HEK293 (cell line): ENCODE data around the gene TESK2.

Experiments used
- GLI2 ChIP-seq: fragments of 450-650 bp; formaldehyde crosslinking; IDR thresholded peaks from 2 replicates; pipeline ENCODE4; 2017; ENCODE audit warnings: missing biosample characterization, missing genetic modification characterization, low read depth, borderline replicate concordance
- GLI4 ChIP-seq: fragments of 450-650 bp; formaldehyde crosslinking; IDR thresholded peaks from 2 replicates; pipeline ENCODE4 v1.5.1; 2016; ENCODE audit warnings: missing biosample characterization, missing genetic modification characterization
- HOXC10 ChIP-seq: sonication (generic); formaldehyde crosslinking; IDR thresholded peaks from 2 replicates; pipeline ENCODE4 v1.8.1; 2023; ENCODE audit warnings: mild to moderate bottlenecking, missing genetic modification reagents
- KLF10 ChIP-seq: fragments of 450-650 bp; IDR thresholded peaks from 2 replicates; pipeline ENCODE4 v1.5.1; 2018; ENCODE audit warnings: missing biosample characterization, mild to moderate bottlenecking, missing genetic modification characterization
- KLF16 ChIP-seq: fragments of 450-650 bp; formaldehyde crosslinking; IDR thresholded peaks from 2 replicates; pipeline ENCODE4 v1.5.1; 2017; ENCODE audit warnings: missing biosample characterization, missing genetic modification characterization
- OSR2 ChIP-seq: fragments of 450-650 bp; formaldehyde crosslinking; IDR thresholded peaks from 2 replicates; pipeline ENCODE4 v1.5.1; 2016; ENCODE audit warnings: missing biosample characterization, missing genetic modification characterization
- PRDM1 ChIP-seq: fragments of 450-650 bp; formaldehyde crosslinking; IDR thresholded peaks from 2 replicates; pipeline ENCODE4; 2016; ENCODE audit warnings: missing biosample characterization, missing genetic modification characterization
- RBAK ChIP-seq: fragments of 450-650 bp; formaldehyde crosslinking; IDR thresholded peaks from 2 replicates; pipeline ENCODE4 v1.5.1; 2016; ENCODE audit warnings: missing biosample characterization, missing genetic modification characterization
- TCF7L2 ChIP-seq: IDR thresholded peaks from 2 replicates; pipeline ENCODE4 v1.6.1; 2011; ENCODE audit warnings: low read depth, mild to moderate bottlenecking, inconsistent platforms, low read length, moderate library complexity, borderline replicate concordance
- ZBTB20 ChIP-seq: fragments of 450-650 bp; formaldehyde crosslinking; IDR thresholded peaks from 2 replicates; pipeline ENCODE4 v1.5.1; 2016; ENCODE audit warnings: missing biosample characterization, missing genetic modification characterization
- ZFP41 ChIP-seq: fragments of 450-650 bp; formaldehyde crosslinking; IDR thresholded peaks from 2 replicates; pipeline ENCODE4 v1.5.1; 2016; ENCODE audit warnings: missing biosample characterization, missing genetic modification characterization, borderline replicate concordance
- ZNF112 ChIP-seq: fragments of 450-650 bp; formaldehyde crosslinking; IDR thresholded peaks from 2 replicates; pipeline ENCODE4 v1.5.0; 2017; ENCODE audit warnings: missing biosample characterization, missing genetic modification characterization
- ZNF132 ChIP-seq: fragments of 450-650 bp; formaldehyde crosslinking; IDR thresholded peaks from 2 replicates; pipeline ENCODE4 v1.5.1; 2017; ENCODE audit warnings: missing biosample characterization, missing genetic modification characterization, borderline replicate concordance
- ZNF140 ChIP-seq: fragments of 450-650 bp; formaldehyde crosslinking; IDR thresholded peaks from 2 replicates; pipeline ENCODE4 v1.5.1; 2016; ENCODE audit warnings: missing biosample characterization, missing genetic modification characterization
- ZNF174 ChIP-seq: fragments of 450-650 bp; formaldehyde crosslinking; IDR thresholded peaks from 2 replicates; pipeline ENCODE4 v1.5.0; 2017; ENCODE audit warnings: missing biosample characterization, mild to moderate bottlenecking, missing genetic modification characterization
- ZNF214 ChIP-seq: fragments of 450-650 bp; formaldehyde crosslinking; IDR thresholded peaks from 2 replicates; pipeline ENCODE4 v1.5.1; 2017; ENCODE audit warnings: missing biosample characterization, mild to moderate bottlenecking, missing genetic modification characterization, borderline replicate concordance
- ZNF223 ChIP-seq: fragments of 450-650 bp; formaldehyde crosslinking; IDR thresholded peaks from 2 replicates; pipeline ENCODE4 v1.5.1; 2016; ENCODE audit warnings: missing biosample characterization, missing genetic modification characterization
- ZNF248 ChIP-seq: fragments of 450-650 bp; formaldehyde crosslinking; IDR thresholded peaks from 2 replicates; pipeline ENCODE4 v1.5.1; 2017; ENCODE audit warnings: missing biosample characterization, missing genetic modification characterization
- ZNF571 ChIP-seq: fragments of 450-650 bp; formaldehyde crosslinking; IDR thresholded peaks from 2 replicates; pipeline ENCODE4 v1.5.0; 2017; ENCODE audit warnings: missing biosample characterization, missing genetic modification characterization
- ZNF624 ChIP-seq: fragments of 450-650 bp; formaldehyde crosslinking; IDR thresholded peaks from 2 replicates; pipeline ENCODE4 v1.5.1; 2017; ENCODE audit warnings: missing biosample characterization, missing genetic modification characterization
- ZNF677 ChIP-seq: fragments of 450-650 bp; IDR thresholded peaks from 2 replicates; pipeline ENCODE4 v1.5.0; 2018; ENCODE audit warnings: missing biosample characterization, mild to moderate bottlenecking, missing genetic modification characterization, moderate library complexity
- ZNF785 ChIP-seq: fragments of 450-650 bp; formaldehyde crosslinking; IDR thresholded peaks from 2 replicates; pipeline ENCODE4 v1.5.1; 2016; ENCODE audit warnings: missing biosample characterization, missing genetic modification characterization
- ZNF792 ChIP-seq: fragments of 450-650 bp; formaldehyde crosslinking; IDR thresholded peaks from 2 replicates; pipeline ENCODE4 v1.5.1; 2016; ENCODE audit warnings: missing biosample characterization, missing genetic modification characterization
- ZXDB ChIP-seq: fragments of 450-650 bp; formaldehyde crosslinking; IDR thresholded peaks from 2 replicates; pipeline ENCODE4 v1.5.1; 2016; ENCODE audit warnings: missing biosample characterization, missing genetic modification characterization
- TF ChIP-seq, protein P1 (sequence below): fragments of 450-650 bp; formaldehyde crosslinking; IDR thresholded peaks from 2 replicates; pipeline ENCODE4 v1.5.1; 2016; ENCODE audit warnings: missing biosample characterization, missing genetic modification characterization
- TF ChIP-seq, protein P2 (sequence below): sonication (generic); formaldehyde crosslinking; IDR thresholded peaks from 2 replicates; pipeline ENCODE4 v1.8.1; 2022; ENCODE audit warnings: mild to moderate bottlenecking, moderate library complexity, missing genetic modification reagents
- TF ChIP-seq, protein P3 (sequence below): fragments of 450-650 bp; formaldehyde crosslinking; IDR thresholded peaks from 2 replicates; pipeline ENCODE4 v1.5.1; 2017; ENCODE audit warnings: missing biosample characterization, missing genetic modification characterization
- TF ChIP-seq, protein P4 (sequence below): fragments of 450-650 bp; formaldehyde crosslinking; IDR thresholded peaks from 2 replicates; pipeline ENCODE4 v1.5.1; 2016; ENCODE audit warnings: missing biosample characterization, missing genetic modification characterization
- TF ChIP-seq, protein P5 (sequence below): fragments of 450-650 bp; formaldehyde crosslinking; IDR thresholded peaks from 2 replicates; pipeline ENCODE4 v1.5.1; 2016; ENCODE audit warnings: missing biosample characterization, missing genetic modification characterization
- TF ChIP-seq, protein P6 (sequence below): fragments of 450-650 bp; formaldehyde crosslinking; IDR thresholded peaks from 2 replicates; pipeline ENCODE4 v1.5.1; 2016; ENCODE audit warnings: missing biosample characterization, missing genetic modification characterization
- TF ChIP-seq, protein P7 (sequence below): fragments of 450-650 bp; formaldehyde crosslinking; IDR thresholded peaks from 2 replicates; pipeline ENCODE4 v1.5.1; 2016; ENCODE audit warnings: missing biosample characterization, missing genetic modification characterization, low read depth

Gene TESK2

DNA sequence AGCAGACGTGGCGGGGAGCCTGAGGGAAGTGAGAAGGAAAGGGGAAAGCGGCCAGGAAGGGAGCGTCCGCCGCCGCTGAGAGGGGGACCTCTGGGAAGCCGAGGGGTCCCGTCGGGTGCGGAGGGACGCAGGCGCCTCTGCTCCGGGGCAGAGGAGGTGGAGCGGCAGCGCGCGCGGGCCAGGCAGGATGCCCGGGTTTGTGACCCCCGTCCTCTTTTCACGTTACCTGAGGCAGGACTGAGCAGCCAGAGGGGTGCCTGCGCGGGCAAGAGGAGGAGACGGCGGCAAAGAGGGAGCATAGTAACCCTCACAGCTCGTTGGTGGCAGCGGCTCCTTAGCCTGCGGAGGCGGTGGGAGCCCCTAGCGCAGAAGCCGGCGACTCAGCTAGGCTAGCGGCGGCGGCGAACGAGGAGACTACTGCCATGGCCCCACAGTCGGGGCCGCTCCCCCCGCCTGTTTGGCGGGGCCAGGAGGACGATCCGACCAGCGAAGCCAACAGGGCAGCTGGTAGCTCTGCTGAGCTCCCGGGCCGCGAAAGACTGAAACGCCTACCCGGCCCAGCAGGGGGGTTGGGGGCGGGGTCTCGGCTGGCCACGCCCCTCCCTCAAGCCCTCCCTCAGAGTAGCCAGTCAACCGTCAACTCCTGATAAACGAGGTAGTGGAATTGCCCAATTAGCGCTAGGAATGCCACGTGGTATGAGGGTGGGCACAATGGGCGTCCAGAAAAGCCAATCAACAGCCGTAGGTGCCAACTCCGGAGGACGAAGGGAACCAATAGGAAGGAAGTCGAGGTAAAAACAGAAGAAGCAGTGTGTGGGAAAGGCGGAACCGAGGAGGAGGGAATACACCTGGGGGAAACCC, at the start of gene TESK2 (continued):
- TF ChIP-seq, protein P1, sequence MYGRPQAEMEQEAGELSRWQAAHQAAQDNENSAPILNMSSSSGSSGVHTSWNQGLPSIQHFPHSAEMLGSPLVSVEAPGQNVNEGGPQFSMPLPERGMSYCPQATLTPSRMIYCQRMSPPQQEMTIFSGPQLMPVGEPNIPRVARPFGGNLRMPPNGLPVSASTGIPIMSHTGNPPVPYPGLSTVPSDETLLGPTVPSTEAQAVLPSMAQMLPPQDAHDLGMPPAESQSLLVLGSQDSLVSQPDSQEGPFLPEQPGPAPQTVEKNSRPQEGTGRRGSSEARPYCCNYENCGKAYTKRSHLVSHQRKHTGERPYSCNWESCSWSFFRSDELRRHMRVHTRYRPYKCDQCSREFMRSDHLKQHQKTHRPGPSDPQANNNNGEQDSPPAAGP (tag by site-specific recombination), result peak; percentile 58
- TF ChIP-seq, protein P2, sequence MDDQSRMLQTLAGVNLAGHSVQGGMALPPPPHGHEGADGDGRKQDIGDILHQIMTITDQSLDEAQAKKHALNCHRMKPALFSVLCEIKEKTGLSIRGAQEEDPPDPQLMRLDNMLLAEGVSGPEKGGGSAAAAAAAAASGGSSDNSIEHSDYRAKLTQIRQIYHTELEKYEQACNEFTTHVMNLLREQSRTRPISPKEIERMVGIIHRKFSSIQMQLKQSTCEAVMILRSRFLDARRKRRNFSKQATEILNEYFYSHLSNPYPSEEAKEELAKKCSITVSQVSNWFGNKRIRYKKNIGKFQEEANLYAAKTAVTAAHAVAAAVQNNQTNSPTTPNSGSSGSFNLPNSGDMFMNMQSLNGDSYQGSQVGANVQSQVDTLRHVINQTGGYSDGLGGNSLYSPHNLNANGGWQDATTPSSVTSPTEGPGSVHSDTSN (CRISPR knock-in tag), result peak; percentile 14; the same call in 1 of the 2 replicates
- TF ChIP-seq GLI4 (no peak), TCF7L2 (no peak), GLI2 (tag by site-specific recombination) (no peak), RBAK (tag by site-specific recombination) (no peak), ZFP41 (tag by site-specific recombination) (no peak), ZNF214 (tag by site-specific recombination) (no peak), HOXC10 (CRISPR knock-in tag) (0 out of 2 replicates have a peak, but pooled peaks have one; percentile 34), KLF16 (tag by site-specific recombination) (peak; percentile 82), ZNF785 (tag by site-specific recombination) (0 out of 2 replicates have a peak, but pooled peaks have one; percentile 38), OSR2 (tag by site-specific recombination) (peak; percentile 73), ZBTB20 (peak; percentile 95), ZNF112 (tag by site-specific recombination) (no peak), ZNF223 (tag by site-specific recombination) (no peak), ZNF571 (tag by site-specific recombination) (no peak), PRDM1 (no peak), ZNF174 (tag by site-specific recombination) (no peak), ZNF792 (tag by site-specific recombination) (no peak), ZNF624 (tag by site-specific recombination) (no peak; the same call in 1 of the 2 replicates), ZXDB (tag by site-specific recombination) (peak; percentile 77; the same call in 1 of the 2 replicates), ZNF132 (no peak), ZNF677 (tag by site-specific recombination) (no peak), KLF10 (tag by site-specific recombination) (peak; percentile 72), ZNF248 (tag by site-specific recombination) (no peak), ZNF140 (tag by site-specific recombination) (no peak)
- TF ChIP-seq, protein P3, sequence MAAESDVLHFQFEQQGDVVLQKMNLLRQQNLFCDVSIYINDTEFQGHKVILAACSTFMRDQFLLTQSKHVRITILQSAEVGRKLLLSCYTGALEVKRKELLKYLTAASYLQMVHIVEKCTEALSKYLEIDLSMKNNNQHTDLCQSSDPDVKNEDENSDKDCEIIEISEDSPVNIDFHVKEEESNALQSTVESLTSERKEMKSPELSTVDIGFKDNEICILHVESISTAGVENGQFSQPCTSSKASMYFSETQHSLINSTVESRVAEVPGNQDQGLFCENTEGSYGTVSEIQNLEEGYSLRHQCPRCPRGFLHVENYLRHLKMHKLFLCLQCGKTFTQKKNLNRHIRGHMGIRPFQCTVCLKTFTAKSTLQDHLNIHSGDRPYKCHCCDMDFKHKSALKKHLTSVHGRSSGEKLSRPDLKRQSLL (tag by site-specific recombination), result 0 out of 2 replicates have a peak, but pooled peaks have one; percentile 27
- TF ChIP-seq, protein P4, sequence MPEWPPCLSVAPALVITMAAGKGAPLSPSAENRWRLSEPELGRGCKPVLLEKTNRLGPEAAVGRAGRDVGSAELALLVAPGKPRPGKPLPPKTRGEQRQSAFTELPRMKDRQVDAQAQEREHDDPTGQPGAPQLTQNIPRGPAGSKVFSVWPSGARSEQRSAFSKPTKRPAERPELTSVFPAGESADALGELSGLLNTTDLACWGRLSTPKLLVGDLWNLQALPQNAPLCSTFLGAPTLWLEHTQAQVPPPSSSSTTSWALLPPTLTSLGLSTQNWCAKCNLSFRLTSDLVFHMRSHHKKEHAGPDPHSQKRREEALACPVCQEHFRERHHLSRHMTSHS (tag by site-specific recombination), result no peak
- TF ChIP-seq, protein P5, sequence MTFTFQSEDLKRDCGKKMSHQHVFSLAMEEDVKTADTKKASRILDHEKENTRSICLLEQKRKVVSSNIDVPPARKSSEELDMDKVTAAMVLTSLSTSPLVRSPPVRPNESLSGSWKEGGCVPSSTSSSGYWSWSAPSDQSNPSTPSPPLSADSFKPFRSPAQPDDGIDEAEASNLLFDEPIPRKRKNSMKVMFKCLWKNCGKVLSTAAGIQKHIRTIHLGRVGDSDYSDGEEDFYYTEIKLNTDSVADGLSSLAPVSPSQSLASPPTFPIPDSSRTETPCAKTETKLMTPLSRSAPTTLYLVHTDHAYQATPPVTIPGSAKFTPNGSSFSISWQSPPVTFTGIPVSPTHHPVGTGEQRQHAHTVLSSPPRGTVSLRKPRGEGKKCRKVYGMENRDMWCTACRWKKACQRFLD (tag by site-specific recombination), result no peak
- TF ChIP-seq, protein P6, sequence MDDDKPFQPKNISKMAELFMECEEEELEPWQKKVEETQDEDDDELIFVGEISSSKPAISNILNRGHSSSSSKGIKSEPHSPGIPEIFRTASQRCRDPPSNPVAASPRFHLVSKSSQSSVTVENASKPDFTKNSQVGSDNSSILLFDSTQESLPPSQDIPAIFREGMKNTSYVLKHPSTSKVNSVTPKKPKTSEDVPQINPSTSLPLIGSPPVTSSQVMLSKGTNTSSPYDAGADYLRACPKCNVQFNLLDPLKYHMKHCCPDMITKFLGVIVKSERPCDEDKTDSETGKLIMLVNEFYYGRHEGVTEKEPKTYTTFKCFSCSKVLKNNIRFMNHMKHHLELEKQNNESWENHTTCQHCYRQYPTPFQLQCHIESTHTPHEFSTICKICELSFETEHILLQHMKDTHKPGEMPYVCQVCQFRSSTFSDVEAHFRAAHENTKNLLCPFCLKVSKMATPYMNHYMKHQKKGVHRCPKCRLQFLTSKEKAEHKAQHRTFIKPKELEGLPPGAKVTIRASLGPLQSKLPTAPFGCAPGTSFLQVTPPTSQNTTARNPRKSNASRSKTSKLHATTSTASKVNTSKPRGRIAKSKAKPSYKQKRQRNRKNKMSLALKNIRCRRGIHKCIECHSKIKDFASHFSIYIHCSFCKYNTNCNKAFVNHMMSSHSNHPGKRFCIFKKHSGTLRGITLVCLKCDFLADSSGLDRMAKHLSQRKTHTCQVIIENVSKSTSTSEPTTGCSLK (tag by site-specific recombination), result no peak
- TF ChIP-seq, protein P7, sequence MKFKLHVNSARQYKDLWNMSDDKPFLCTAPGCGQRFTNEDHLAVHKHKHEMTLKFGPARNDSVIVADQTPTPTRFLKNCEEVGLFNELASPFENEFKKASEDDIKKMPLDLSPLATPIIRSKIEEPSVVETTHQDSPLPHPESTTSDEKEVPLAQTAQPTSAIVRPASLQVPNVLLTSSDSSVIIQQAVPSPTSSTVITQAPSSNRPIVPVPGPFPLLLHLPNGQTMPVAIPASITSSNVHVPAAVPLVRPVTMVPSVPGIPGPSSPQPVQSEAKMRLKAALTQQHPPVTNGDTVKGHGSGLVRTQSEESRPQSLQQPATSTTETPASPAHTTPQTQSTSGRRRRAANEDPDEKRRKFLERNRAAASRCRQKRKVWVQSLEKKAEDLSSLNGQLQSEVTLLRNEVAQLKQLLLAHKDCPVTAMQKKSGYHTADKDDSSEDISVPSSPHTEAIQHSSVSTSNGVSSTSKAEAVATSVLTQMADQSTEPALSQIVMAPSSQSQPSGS (tag by site-specific recombination), result no peak
